Spleen (tissue), 3 donors: ENCODE measurements around the gene ERBB3.

ENCODE experiments used
- POLR2A ChIP-seq, 3 donors: fragments of 450-650 bp; IDR thresholded peaks; one replicate each; pipeline ENCODE4 v1.5.1; 2017; ENCODE audit warnings: antibody characterized with exemption in 3 of 3, mild to moderate bottlenecking in 1 of 3
- POLR2AphosphoS5 ChIP-seq, 3 donors: sonication (generic); formaldehyde crosslinking; IDR thresholded peaks; one replicate each; pipeline ENCODE4 v1.5.1; 2017; ENCODE audit warnings: antibody characterized with exemption in 3 of 3

GRCh38 chr12:56097738-56098137, 17.8 kb downstream of the ERBB3 start:
- TF ChIP-seq POLR2A (IDR thresholded peaks at IDR 0.05) (no peak), POLR2AphosphoS5 (IDR thresholded peaks at IDR 0.05) (no peak)
